Naive B cell (primary cell): ENCODE results near the gene TARBP1. TPM values are rescaled to one million over a fixed set of nuclear protein-coding genes. Genes with fewer than 3 reads are reported as not detected.
"Not testable (repeated sequence)": the region's sequence is repeated elsewhere in the genome, so short reads cannot be mapped to it uniquely, and the experiment has no call there.

Source experiments
- ATAC-seq, 2 donors: fragments of 150-1000 bp; cut with Tn5 transposase; 2 replicates each; pipeline ENCODE4 v1.10.0; 2021; ENCODE audit warnings: low read depth in 2 of 2, mild to moderate bottlenecking in 2 of 2, moderate library complexity in 2 of 2
- DNase-seq: peaks from one replicate; pipeline ENCODE4 v3.0.0; 2022
- H3K27ac Mint-ChIP-seq, 6 donors: one replicate each; pipeline ENCODE4 v1.8.0; 2020 to 2022; ENCODE audit warnings: mild to moderate bottlenecking in 6 of 6, mixed read lengths in 6 of 6, moderate library complexity in 5 of 6, inconsistent platforms in 2 of 6
- H3K27me3 Mint-ChIP-seq, 3 donors: one replicate each; pipeline ENCODE4 v1.8.0; 2021 to 2022; ENCODE audit warnings: mixed read lengths in 3 of 3, mild to moderate bottlenecking in 1 of 3
- H3K36me3 Mint-ChIP-seq, 2 donors: one replicate each; pipeline ENCODE4 v1.8.0; 2020 to 2022; ENCODE audit warnings: mixed read lengths in 2 of 2, inconsistent platforms in 1 of 2, mild to moderate bottlenecking in 1 of 2
- H3K4me1 Mint-ChIP-seq, 3 donors: one replicate each; pipeline ENCODE4 v1.8.0; 2020 to 2022; ENCODE audit warnings: mixed read lengths in 3 of 3, inconsistent platforms in 1 of 3, mild to moderate bottlenecking in 1 of 3, moderate library complexity in 1 of 3
- H3K4me3 Mint-ChIP-seq, 8 donors: one replicate each; pipeline ENCODE4 v1.8.0; 2020 to 2022; ENCODE audit warnings: mild to moderate bottlenecking in 8 of 8, mixed read lengths in 8 of 8, moderate library complexity in 8 of 8, inconsistent platforms in 2 of 8
- H3K9me3 Mint-ChIP-seq, 7 donors: one replicate each; pipeline ENCODE4 v1.8.0; 2020 to 2022; ENCODE audit warnings: mixed read lengths in 7 of 7, mild to moderate bottlenecking in 5 of 7, inconsistent platforms in 2 of 7, moderate library complexity in 1 of 7
- polyA plus RNA-seq, 6 donors: library from polyadenylated mRNA; unstranded; fragments of 300-500 nt; fragmentation: Illumina TruSeq; gene quantifications; one replicate each; pipeline ENCODE4 v1.2.3, GENCODE V29; 2021; ENCODE audit warnings: low read depth in 6 of 6

Gene TARBP1
- polyA plus RNA-seq, 6 donors from 2014 or later = 5.3 to 8.0 (median 6.3) TPM

DNA sequence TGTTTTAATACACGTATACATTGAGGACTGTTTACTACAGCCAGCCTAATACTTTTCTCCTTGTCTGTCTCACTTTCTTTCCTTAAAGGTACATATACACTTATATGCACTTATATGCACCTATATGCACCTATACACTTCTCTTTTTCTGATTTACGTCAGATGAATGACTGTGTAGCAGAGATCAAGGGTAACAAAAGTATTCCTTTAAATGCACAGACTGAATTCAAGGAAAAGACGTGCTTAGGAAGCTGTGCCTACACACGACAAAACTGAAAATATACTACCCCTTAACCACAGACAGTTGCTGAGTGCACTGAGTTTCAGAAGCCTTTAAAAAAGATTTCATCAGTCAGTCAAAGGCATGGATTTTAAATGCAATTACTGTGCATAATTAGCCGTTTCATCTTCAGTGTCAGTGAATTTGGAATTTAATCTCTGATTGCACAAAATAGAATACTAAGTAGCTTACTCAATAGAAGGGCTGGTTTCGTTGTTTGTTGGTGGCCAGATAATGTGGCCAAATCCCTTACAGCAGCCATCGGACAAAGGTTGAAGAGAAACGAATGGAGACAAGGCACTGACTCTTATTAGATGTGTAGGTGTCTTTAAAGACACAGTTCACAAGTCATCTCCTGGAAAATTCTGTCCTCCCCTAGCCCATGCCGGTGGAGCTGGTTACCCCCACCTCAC, 38.3 kb upstream of the TARBP1 start:
- no peaks in the 10 kb centered on the region for H3K36me3 Mint-ChIP-seq
- peaks cover 8 to 23% (median 14%) of the 10 kb centered on the region in 3 donors for H3K4me1 Mint-ChIP-seq
- DNase-seq (no peak), ATAC-seq (no peak)
- no peaks in the 10 kb centered on the region for H3K9me3 Mint-ChIP-seq
- H3K4me3 Mint-ChIP-seq = no peak overlapping the region
- H3K27ac Mint-ChIP-seq = no peak overlapping the region
- no peaks in the 10 kb centered on the region for H3K27me3 Mint-ChIP-seq

DNA sequence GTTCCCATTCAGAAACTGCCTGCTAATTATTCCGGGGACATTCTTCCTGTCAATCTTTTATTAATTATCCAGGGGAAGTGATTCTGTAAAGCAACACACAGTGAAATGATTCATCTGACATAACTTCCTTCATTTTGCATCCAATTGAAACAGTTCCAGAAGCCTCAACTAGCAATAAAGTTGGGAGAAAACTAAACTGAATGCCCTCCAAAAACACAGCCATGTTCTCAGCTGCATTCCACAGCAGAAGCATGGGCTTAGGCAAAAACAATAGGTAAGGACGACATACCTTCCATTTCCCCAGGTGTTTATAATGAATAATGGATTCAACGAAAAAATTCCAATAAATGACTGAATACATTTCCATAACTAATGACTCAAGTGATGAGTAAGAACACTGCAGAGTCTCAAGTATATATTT, 36.9 kb upstream of the TARBP1 start:
- Mint-ChIP-seq H3K27ac (no peak overlapping the region), H3K9me3 (no peaks in the 10 kb centered on the region), H3K36me3 (no peaks in the 10 kb centered on the region), H3K27me3 (no peaks in the 10 kb centered on the region), H3K4me3 (no peak overlapping the region), H3K4me1 (peaks cover 8 to 25% (median 14%) of the 10 kb centered on the region in 3 donors)
- no peak for DNase-seq
- ATAC-seq = no peak

- no peaks in the 10 kb centered on the region for H3K27me3 Mint-ChIP-seq
- H3K36me3 Mint-ChIP-seq = no peaks in the 10 kb centered on the region
Measured at GRCh38 chr1:234515411-234515810, 36.4 kb upstream of the TARBP1 start.

DNA sequence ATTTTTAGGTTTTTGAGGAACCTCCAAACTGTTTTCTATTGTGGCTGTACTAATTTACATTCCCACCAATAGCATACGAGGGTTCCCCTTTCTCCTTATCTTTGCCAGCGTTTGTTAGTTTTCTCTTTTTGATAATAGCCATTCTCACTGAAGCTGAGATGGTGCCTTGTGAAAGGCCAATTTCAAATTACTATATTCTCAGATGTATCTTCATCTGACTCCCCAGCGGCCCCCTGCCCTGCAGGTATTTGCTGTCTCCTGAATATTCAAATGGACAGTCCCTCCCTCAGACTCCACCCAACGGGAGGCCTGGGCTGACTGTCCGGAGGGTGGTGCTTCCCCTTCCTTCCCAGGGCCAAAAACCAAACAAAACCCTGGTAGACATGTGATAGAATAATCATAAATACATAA, 33.5 kb upstream of the TARBP1 start:
- ATAC-seq (no peak), DNase-seq (no peak)
- H3K27ac Mint-ChIP-seq = peak overlapping the region in 1 of 6 donors; percentile 69
- no peaks in the 10 kb centered on the region for H3K36me3 Mint-ChIP-seq
- H3K4me1 Mint-ChIP-seq = peaks cover 4 to 12% (median 6%) of the 10 kb centered on the region in 3 donors
- H3K4me3 Mint-ChIP-seq = no peak overlapping the region
- no peaks in the 10 kb centered on the region for H3K9me3 Mint-ChIP-seq
- H3K27me3 Mint-ChIP-seq = peaks cover 0 to 8% (median 0%) of the 10 kb centered on the region in 3 donors

More at GRCh38 chr1:234515411-234515810, 36.4 kb upstream of the TARBP1 start:
- no peak for DNase-seq
- H3K27ac Mint-ChIP-seq = no peak overlapping the region
- H3K4me1 Mint-ChIP-seq = peaks cover 8 to 24% (median 14%) of the 10 kb centered on the region in 3 donors
- H3K9me3 Mint-ChIP-seq = no peaks in the 10 kb centered on the region
- ATAC-seq = no peak
- no peak overlapping the region for H3K4me3 Mint-ChIP-seq

- peaks cover 0 to under 1% of the 10 kb centered on the region in 2 donors for H3K36me3 Mint-ChIP-seq
- peaks cover 4 to 12% (median 6%) of the 10 kb centered on the region in 3 donors for H3K4me1 Mint-ChIP-seq
- no peak for ATAC-seq
- H3K4me3 Mint-ChIP-seq = no peak overlapping the region
- DNase-seq = no peak
- peak overlapping the region in 2 of 6 donors; percentile 17 to 36 for H3K27ac Mint-ChIP-seq
- no peaks in the 10 kb centered on the region for H3K9me3 Mint-ChIP-seq
- peaks cover 0 to 8% (median 0%) of the 10 kb centered on the region in 3 donors for H3K27me3 Mint-ChIP-seq
Measured at GRCh38 chr1:234509457-234510328, 30.7 kb upstream of the TARBP1 start.

GRCh38 chr1:234507626-234508387, 28.8 kb upstream of the TARBP1 start:
- peaks cover 0 to 9% of the 10 kb centered on the region in 2 donors for H3K36me3 Mint-ChIP-seq
- peaks cover 0 to 8% (median 0%) of the 10 kb centered on the region in 3 donors for H3K27me3 Mint-ChIP-seq
- peaks cover 4 to 7% (median 6%) of the 10 kb centered on the region in 3 donors for H3K4me1 Mint-ChIP-seq
- no peaks in the 10 kb centered on the region for H3K9me3 Mint-ChIP-seq
- ATAC-seq (no peak), DNase-seq (no peak)
- H3K4me3 Mint-ChIP-seq = no peak overlapping the region
- peak overlapping the region in 1 of 6 donors; percentile 30 for H3K27ac Mint-ChIP-seq

DNA sequence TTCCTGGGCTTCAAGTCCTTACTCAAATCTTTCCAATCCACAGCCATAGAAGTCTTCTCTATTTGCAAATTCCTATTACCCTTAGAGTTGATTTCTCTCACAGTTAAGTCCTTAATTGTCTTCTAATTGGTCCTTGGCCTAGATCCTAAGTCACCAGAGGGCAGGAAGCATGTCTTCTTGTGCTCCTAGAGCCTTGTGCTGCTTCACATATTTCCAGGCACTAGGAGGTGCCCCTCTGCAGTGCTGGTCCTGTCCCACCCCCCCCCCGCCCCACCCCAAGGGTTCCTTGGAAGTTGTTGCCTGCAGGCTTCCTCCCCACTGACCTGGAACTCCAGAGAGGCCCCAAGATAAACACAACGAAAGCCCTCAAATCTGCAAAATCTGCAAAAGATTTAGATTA, 28.1 kb upstream of the TARBP1 start:
- Mint-ChIP-seq H3K27ac (no peak overlapping the region), H3K27me3 (peaks cover 0 to 8% (median 0%) of the 10 kb centered on the region in 3 donors), H3K4me3 (no peak overlapping the region), H3K4me1 (peaks cover 0 to 4% (median under 1%) of the 10 kb centered on the region in 3 donors), H3K9me3 (no peaks in the 10 kb centered on the region), H3K36me3 (peaks cover 0 to 9% of the 10 kb centered on the region in 2 donors)
- ATAC-seq (no peak), DNase-seq (no peak)

DNA sequence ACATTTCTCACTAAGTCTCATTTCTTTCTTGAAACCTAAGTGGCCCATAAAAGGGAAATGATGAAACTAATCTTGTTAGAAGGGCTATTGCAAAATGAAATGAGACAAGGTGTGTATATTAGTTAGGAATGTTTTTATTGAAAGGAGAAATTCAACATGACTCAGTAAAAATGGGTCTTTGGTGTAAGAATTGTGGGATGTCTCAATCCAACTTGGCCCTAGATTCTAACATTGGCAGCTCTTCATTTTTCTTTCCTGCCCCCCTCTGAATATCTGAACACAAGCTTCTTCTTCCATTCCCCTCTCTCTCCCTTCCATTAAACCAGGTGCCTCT, 26.8 kb upstream of the TARBP1 start:
- Mint-ChIP-seq H3K9me3 (no peaks in the 10 kb centered on the region), H3K27me3 (peaks cover 0 to 8% (median 0%) of the 10 kb centered on the region in 3 donors), H3K27ac (peak overlapping the region in 1 of 6 donors; percentile 11), H3K36me3 (peaks cover 0 to 9% of the 10 kb centered on the region in 2 donors), H3K4me1 (peaks cover 0 to 4% (median 0%) of the 10 kb centered on the region in 3 donors), H3K4me3 (no peak overlapping the region)
- DNase-seq (no peak), ATAC-seq (no peak)

DNA sequence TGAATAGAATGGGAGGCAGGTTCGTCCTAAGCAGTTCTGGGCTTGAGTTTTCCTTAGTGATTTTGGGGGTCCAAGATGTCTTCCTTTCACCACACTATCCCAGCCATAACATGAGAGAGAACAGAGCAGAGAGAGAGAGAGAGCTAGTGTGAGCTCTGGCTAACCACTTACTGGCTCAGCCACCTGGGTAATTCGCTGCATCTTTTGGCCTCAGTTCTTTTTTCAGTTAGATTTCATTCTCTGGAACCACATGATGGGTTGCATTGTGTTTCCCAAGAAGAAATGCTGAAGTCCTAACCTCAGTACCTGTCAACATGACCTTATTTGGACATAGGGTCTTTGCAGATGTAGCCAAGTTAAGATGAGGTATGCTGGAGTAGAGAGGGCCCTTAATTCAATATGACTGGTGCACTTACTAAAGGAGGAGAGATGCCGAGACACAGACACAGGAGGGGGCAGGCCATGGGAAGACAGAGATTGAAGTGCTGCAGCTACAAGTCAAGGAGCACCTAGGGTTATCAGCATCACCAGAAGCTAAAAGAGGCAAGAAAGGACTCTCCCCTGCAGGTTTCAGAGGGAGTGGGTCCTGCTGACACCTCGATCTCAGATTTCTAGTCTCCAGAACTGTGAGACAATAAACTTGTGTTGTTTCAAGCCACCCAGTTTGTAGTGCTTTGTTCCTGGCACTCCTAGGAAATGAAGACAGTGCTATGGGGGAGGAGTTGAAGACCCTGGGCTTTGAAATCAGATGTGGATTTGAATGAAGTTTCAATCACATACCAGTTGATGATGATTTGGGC, 26.2 kb upstream of the TARBP1 start:
- Mint-ChIP-seq H3K36me3 (peaks cover 0 to 9% of the 10 kb centered on the region in 2 donors), H3K4me1 (peaks cover 0 to 4% (median 0%) of the 10 kb centered on the region in 3 donors), H3K27me3 (peaks cover 0 to 8% (median 0%) of the 10 kb centered on the region in 3 donors), H3K4me3 (no peak overlapping the region), H3K9me3 (no peaks in the 10 kb centered on the region), H3K27ac (no peak overlapping the region)
- DNase-seq = no peak
- no peak for ATAC-seq

GRCh38 chr1:234504251-234504650, 25.3 kb upstream of the TARBP1 start:
- not testable (repeated sequence) for H3K9me3 Mint-ChIP-seq, H3K4me3 Mint-ChIP-seq, H3K36me3 Mint-ChIP-seq, ATAC-seq, H3K4me1 Mint-ChIP-seq, H3K27me3 Mint-ChIP-seq, DNase-seq
- peak overlapping the region in 1 of 6 donors; percentile 6 for H3K27ac Mint-ChIP-seq

DNA sequence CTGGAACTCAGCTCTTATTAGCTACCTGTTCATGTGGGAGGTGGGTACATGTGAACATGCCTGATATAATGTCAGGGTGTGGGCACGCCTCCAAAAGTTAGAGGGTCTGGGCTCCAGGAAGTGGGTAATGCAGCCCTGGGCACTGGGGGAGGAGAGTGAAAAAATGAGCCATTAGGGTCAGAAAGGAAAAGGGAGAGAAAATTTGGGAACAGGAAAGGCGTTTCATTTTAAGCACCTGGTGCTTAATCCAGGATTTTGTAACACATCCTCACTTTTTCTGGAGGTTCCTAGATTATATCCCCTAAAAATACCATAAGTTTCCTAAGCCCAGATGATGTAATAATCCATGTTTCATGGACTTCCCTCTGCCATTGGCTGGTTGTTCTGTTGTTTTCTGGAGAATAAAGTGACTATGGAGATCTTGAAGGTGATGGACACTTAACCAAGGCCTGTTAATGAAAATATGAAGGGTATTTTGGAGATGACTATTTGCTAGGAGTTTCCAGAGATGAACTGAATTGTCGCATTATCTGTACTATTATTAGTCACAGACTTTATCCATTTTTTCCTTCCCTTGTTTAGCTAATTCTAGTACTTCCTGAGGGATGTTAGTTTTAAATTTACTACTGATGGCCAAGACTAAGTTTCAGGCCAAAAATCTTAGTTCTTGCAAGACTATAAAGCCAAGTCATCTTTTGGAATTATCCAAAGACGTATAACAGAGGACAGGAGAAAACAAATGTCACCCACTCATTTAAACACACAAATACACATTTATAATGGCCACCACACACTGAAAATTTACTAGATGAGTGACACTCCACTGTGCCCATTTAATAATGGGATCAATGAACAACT, 24.4 kb upstream of the TARBP1 start:
- Mint-ChIP-seq H3K27me3 (peaks cover 0 to 5% (median 4%) of the 10 kb centered on the region in 3 donors), H3K9me3 (no peaks in the 10 kb centered on the region), H3K27ac (peak overlapping the region in 1 of 6 donors; percentile 62), H3K36me3 (peaks cover 0 to 9% of the 10 kb centered on the region in 2 donors), H3K4me3 (no peak overlapping the region), H3K4me1 (peaks cover 9 to 13% (median 10%) of the 10 kb centered on the region in 3 donors)
- ATAC-seq (no peak), DNase-seq (no peak)

DNA sequence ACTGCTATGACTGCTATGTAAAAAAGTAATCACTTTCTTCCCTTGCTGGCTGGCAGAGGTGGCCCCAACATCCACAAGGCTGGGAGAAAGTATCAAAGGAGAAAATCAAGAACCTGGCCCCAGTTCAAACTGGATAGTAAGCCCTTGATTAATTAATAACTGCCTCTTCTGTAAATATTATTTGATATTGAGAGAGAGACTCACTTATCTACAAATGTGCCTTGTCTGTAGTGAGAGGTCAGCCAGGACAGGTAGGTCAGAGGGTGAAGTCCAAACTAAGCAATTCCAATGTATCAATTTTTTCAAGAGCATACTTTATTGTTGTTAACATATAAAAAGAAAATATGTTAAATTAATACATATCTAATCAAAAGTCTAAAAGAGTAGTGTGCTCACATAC, 23.8 kb upstream of the TARBP1 start:
- Mint-ChIP-seq H3K36me3 (peaks cover 0 to 9% of the 10 kb centered on the region in 2 donors), H3K4me3 (no peak overlapping the region)

More for the DNA sequence above, 23.8 kb upstream of the TARBP1 start:
- peaks cover 9 to 10% (median 9%) of the 10 kb centered on the region in 3 donors for H3K4me1 Mint-ChIP-seq
- no peaks in the 10 kb centered on the region for H3K9me3 Mint-ChIP-seq
- DNase-seq (no peak), ATAC-seq (no peak)
- H3K27ac Mint-ChIP-seq = peak overlapping the region in 2 of 6 donors; percentile 33 to 42
- peaks cover 0 to 5% (median 4%) of the 10 kb centered on the region in 3 donors for H3K27me3 Mint-ChIP-seq
